ENCODE results near the gene BANP.

DNA sequence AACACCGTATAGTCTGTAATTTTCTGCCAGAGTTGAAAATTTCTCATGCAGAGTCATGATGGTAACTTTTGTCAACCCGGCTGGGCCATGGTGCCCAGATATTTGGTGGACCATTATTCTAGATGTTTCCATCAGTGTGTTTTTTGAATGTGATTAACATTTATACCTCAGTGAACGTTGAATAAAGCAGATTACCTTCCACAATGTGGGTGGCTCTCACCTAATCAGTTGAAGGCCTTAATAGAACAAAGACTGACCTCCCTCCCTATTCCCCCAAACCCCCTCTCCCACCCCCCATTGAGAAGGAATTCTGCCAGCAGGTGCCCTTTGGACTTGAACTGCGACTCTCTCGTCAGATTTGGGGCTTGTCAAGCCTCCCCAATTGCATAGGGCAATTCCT, 8.6 kb upstream of the BANP start:
- TF ChIP-seq, protein P1, sequence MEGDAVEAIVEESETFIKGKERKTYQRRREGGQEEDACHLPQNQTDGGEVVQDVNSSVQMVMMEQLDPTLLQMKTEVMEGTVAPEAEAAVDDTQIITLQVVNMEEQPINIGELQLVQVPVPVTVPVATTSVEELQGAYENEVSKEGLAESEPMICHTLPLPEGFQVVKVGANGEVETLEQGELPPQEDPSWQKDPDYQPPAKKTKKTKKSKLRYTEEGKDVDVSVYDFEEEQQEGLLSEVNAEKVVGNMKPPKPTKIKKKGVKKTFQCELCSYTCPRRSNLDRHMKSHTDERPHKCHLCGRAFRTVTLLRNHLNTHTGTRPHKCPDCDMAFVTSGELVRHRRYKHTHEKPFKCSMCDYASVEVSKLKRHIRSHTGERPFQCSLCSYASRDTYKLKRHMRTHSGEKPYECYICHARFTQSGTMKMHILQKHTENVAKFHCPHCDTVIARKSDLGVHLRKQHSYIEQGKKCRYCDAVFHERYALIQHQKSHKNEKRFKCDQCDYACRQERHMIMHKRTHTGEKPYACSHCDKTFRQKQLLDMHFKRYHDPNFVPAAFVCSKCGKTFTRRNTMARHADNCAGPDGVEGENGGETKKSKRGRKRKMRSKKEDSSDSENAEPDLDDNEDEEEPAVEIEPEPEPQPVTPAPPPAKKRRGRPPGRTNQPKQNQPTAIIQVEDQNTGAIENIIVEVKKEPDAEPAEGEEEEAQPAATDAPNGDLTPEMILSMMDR (conservative IDR thresholded peaks at IDR 0.05; ENCODE audit: low read depth, low read length) = no peak
- no peak for TF ChIP-seq EZH2phosphoT487 (IDR thresholded peaks at IDR 0.05; ENCODE audit: borderline replicate concordance, low read length)

Data from PC-3 (cell line).